ENCODE measurements around the gene CTSD.

CTSD gene

DNA sequence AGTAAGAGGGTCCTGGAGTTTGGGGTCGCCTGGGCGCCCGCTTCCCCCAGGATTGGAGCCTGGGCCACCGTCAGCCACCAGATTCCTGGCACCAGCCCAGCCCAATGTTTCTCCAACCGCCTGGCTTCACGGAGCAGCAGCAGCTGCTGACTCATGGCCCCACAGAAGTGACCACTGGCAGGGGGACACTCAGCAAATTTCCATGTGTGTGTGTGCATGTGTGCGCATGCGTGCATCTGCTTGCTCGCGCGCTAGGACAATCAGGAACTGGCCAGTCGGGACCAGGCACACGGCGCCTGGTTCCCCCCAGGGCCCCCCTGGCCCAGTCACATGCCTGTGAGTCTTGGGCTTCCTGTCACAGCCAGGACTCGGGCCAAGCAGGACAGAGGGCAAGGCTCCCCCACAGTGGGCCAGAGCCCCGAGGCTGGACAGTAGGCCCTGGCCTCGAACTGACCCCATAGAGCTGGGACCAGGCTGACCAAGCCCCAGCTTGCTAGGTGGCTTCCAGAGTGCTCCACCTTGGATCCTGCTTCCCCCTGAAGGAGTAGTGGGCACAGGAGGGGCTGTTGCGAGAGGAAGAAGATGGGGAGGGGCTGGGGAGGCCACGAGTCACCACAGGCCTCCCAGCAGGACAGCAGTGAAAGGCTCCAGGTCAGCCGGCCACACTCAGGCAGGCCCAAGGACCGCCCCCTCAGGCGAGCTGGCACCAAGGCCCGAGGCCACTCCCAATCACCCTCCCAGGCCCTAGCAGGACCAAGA lies 3.2 kb downstream of the CTSD start:
- TF ChIP-seq, protein P1, sequence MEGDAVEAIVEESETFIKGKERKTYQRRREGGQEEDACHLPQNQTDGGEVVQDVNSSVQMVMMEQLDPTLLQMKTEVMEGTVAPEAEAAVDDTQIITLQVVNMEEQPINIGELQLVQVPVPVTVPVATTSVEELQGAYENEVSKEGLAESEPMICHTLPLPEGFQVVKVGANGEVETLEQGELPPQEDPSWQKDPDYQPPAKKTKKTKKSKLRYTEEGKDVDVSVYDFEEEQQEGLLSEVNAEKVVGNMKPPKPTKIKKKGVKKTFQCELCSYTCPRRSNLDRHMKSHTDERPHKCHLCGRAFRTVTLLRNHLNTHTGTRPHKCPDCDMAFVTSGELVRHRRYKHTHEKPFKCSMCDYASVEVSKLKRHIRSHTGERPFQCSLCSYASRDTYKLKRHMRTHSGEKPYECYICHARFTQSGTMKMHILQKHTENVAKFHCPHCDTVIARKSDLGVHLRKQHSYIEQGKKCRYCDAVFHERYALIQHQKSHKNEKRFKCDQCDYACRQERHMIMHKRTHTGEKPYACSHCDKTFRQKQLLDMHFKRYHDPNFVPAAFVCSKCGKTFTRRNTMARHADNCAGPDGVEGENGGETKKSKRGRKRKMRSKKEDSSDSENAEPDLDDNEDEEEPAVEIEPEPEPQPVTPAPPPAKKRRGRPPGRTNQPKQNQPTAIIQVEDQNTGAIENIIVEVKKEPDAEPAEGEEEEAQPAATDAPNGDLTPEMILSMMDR (conservative IDR thresholded peaks at IDR 0.05; ENCODE audit: low read length), result no peak
- no peak for TF ChIP-seq EZH2phosphoT487 (IDR thresholded peaks at IDR 0.05; ENCODE audit: borderline replicate concordance)
- Histone ChIP-seq H3K27me3 (ENCODE audit: insufficient read depth, low read length, poor library complexity, severe bottlenecking) (peaks cover 3% of the 10 kb centered on the region), H3K79me2 (ENCODE audit: insufficient read depth, low read length) (peaks cover 80% of the 10 kb centered on the region), H3K4me3 (ENCODE audit: low read length, poor library complexity, severe bottlenecking) (peak overlapping the region; percentile 95), H3K4me2 (ENCODE audit: low read depth, low read length, poor library complexity, severe bottlenecking) (peak overlapping the region; percentile 100), H3K9me2 (replicated peaks; ENCODE audit: low read depth, low read length) (no peaks in the 10 kb centered on the region), H2AFZ (ENCODE audit: low read length) (no peak overlapping the region), H3K36me3 (ENCODE audit: insufficient read depth, low read length) (no peaks in the 10 kb centered on the region), H3K4me1 (ENCODE audit: insufficient read depth, low read length, poor library complexity, severe bottlenecking) (peaks cover 76% of the 10 kb centered on the region), H3F3A (ENCODE audit: low read depth) (peaks cover 7% of the 10 kb centered on the region; the same call in 1 of the 2 replicates), H4K20me1 (ENCODE audit: insufficient read depth, low read length, poor library complexity, severe bottlenecking) (peaks cover 12% of the 10 kb centered on the region), H3K9ac (ENCODE audit: low read depth, low read length, poor library complexity, severe bottlenecking) (peak overlapping the region; percentile 99), H3K9me3 (ENCODE audit: insufficient read depth, low read depth, low read length) (no peaks in the 10 kb centered on the region)

- H3K4me1 ChIP-seq (ENCODE audit: insufficient read depth, low read length, poor library complexity, severe bottlenecking), result peaks cover 83% of the 10 kb centered on the region
- peak overlapping the region; percentile 99 for H3K9ac ChIP-seq (ENCODE audit: low read depth, low read length, poor library complexity, severe bottlenecking)
- H3K4me3 ChIP-seq (ENCODE audit: low read length, poor library complexity, severe bottlenecking), result peak overlapping the region; percentile 95
- H3F3A ChIP-seq (ENCODE audit: low read depth), result peaks cover 7% of the 10 kb centered on the region; the same call in 1 of the 2 replicates
- H3K36me3 ChIP-seq (ENCODE audit: insufficient read depth, low read length), result no peaks in the 10 kb centered on the region; the same call in 1 of the 2 replicates
- H3K9me3 ChIP-seq (ENCODE audit: insufficient read depth, low read depth, low read length), result no peaks in the 10 kb centered on the region
- peaks cover 3% of the 10 kb centered on the region for H3K27me3 ChIP-seq (ENCODE audit: insufficient read depth, low read length, poor library complexity, severe bottlenecking)
- H3K79me2 ChIP-seq (ENCODE audit: insufficient read depth, low read length), result peaks cover 87% of the 10 kb centered on the region
- H4K20me1 ChIP-seq (ENCODE audit: insufficient read depth, low read length, poor library complexity, severe bottlenecking), result peaks cover 12% of the 10 kb centered on the region
- H3K4me2 ChIP-seq (ENCODE audit: low read depth, low read length, poor library complexity, severe bottlenecking), result peak overlapping the region; percentile 100
- no peaks in the 10 kb centered on the region for H3K9me2 ChIP-seq (replicated peaks; ENCODE audit: low read depth, low read length)
- TF ChIP-seq, protein P1 (conservative IDR thresholded peaks at IDR 0.05; ENCODE audit: low read length), result no peak
- no peak for TF ChIP-seq EZH2phosphoT487 (IDR thresholded peaks at IDR 0.05; ENCODE audit: borderline replicate concordance)
- no peak overlapping the region for H2AFZ ChIP-seq (ENCODE audit: low read length)
These were observed 3.9 kb downstream of the CTSD start for GRCh38 chr11:1759851-1760220.

GRCh38 chr11:1759151-1759850 lies 4.4 kb downstream of the CTSD start:
- H3K9me3 ChIP-seq (ENCODE audit: insufficient read depth, low read depth, low read length), result no peaks in the 10 kb centered on the region
- H3K4me2 ChIP-seq (ENCODE audit: low read depth, low read length, poor library complexity, severe bottlenecking), result peak overlapping the region; percentile 100
- H4K20me1 ChIP-seq (ENCODE audit: insufficient read depth, low read length, poor library complexity, severe bottlenecking), result peaks cover 12% of the 10 kb centered on the region
- peak overlapping the region; percentile 95 for H3K4me3 ChIP-seq (ENCODE audit: low read length, poor library complexity, severe bottlenecking)
- peaks cover 92% of the 10 kb centered on the region for H3K79me2 ChIP-seq (ENCODE audit: insufficient read depth, low read length)
- peaks cover 3% of the 10 kb centered on the region for H3K27me3 ChIP-seq (ENCODE audit: insufficient read depth, low read length, poor library complexity, severe bottlenecking)
- H3K9me2 ChIP-seq (replicated peaks; ENCODE audit: low read depth, low read length), result no peaks in the 10 kb centered on the region
- H2AFZ ChIP-seq (ENCODE audit: low read length), result no peak overlapping the region
- H3F3A ChIP-seq (ENCODE audit: low read depth), result peaks cover 7% of the 10 kb centered on the region; the same call in 1 of the 2 replicates
- peaks cover 84% of the 10 kb centered on the region for H3K4me1 ChIP-seq (ENCODE audit: insufficient read depth, low read length, poor library complexity, severe bottlenecking)
- TF ChIP-seq, protein P1 (conservative IDR thresholded peaks at IDR 0.05; ENCODE audit: low read length), result no peak
- no peak for TF ChIP-seq EZH2phosphoT487 (IDR thresholded peaks at IDR 0.05; ENCODE audit: borderline replicate concordance)
- peak overlapping the region; percentile 99 for H3K9ac ChIP-seq (ENCODE audit: low read depth, low read length, poor library complexity, severe bottlenecking)
- no peaks in the 10 kb centered on the region; the same call in 1 of the 2 replicates for H3K36me3 ChIP-seq (ENCODE audit: insufficient read depth, low read length)

Data from Loucy (cell line).